Aorta (tissue), 5 donors: ENCODE results near the gene NAAA. TPM values are rescaled to one million over a fixed set of nuclear protein-coding genes. Genes with fewer than 3 reads are reported as not detected.

ENCODE experiments used
- ATAC-seq: fragments of 200-7000 bp; cut with Tn5 transposase; one replicate; pipeline ENCODE4 v1.9.1; 2022; ENCODE audit warnings: moderate library complexity; ENCODE audit not compliant: low FRiP score
- DNase-seq, 2 donors: peaks; one replicate each; pipeline ENCODE4 v3.0.0-alpha.2; 2020
- H3K27ac ChIP-seq, 2 donors: one replicate each; pipeline ENCODE4 v1.5.1; 2013; ENCODE audit warnings: low read length in 2 of 2, mild to moderate bottlenecking in 2 of 2, moderate library complexity in 2 of 2, control low read depth in 1 of 2, inconsistent platforms in 1 of 2, low read depth in 1 of 2
- H3K27me3 ChIP-seq, 2 donors: one replicate each; pipeline ENCODE4 v1.6.1; 2013; ENCODE audit warnings: control low read depth in 1 of 2, low read length in 1 of 2, mild to moderate bottlenecking in 1 of 2, moderate library complexity in 1 of 2; ENCODE audit not compliant: insufficient read depth in 2 of 2, control insufficient read depth in 1 of 2
- H3K36me3 ChIP-seq, 2 donors: one replicate each; pipeline ENCODE4 v1.6.1; 2013; ENCODE audit warnings: control low read depth in 1 of 2, low read length in 1 of 2, mild to moderate bottlenecking in 1 of 2; ENCODE audit not compliant: insufficient read depth in 2 of 2, control insufficient read depth in 1 of 2
- H3K4me1 ChIP-seq, 2 donors: one replicate each; pipeline ENCODE4 v1.6.1; 2013; ENCODE audit warnings: low read length in 2 of 2, control low read depth in 1 of 2, mild to moderate bottlenecking in 1 of 2, moderate library complexity in 1 of 2; ENCODE audit not compliant: insufficient read depth in 2 of 2, control insufficient read depth in 1 of 2
- H3K4me3 ChIP-seq, 2 donors: one replicate each; pipeline ENCODE4 v1.5.1; 2013; ENCODE audit warnings: low read length in 2 of 2, control low read depth in 1 of 2, mild to moderate bottlenecking in 1 of 2
- H3K9me3 ChIP-seq: one replicate; pipeline ENCODE4 v1.6.1; 2013; ENCODE audit warnings: mild to moderate bottlenecking, low read length; ENCODE audit not compliant: control insufficient read depth
- WGBS, 2 donors: extraction: QIAGEN DNeasy Blood & Tissue Kit; methylation state at CpG; one replicate each; pipeline ENCODE4 v1.1.7; 2013; 5-methylcytosine and 5-hydroxymethylcytosine counted together
- intact Hi-C, 2 donors: fragments of 100-400 bp; cut with DNase I; formaldehyde crosslinking; loops; one replicate each; pipeline versions ENCODE4 v1.14.2 to v1.15.0; 2022
- long read RNA-seq, 2 donors: library from polyadenylated mRNA; unstranded; transcript quantifications; one replicate each; pipeline ENCODE4 v2.0.0, GENCODE V29; 2020 to 2021
- polyA plus RNA-seq, 2 donors: library from polyadenylated mRNA; stranded (reverse); fragments of 200-250 nt; gene quantifications; one replicate each; pipeline ENCODE4 v1.2.3, GENCODE V29; 2013
- total RNA-seq, 2 donors: library from RNA; stranded (reverse); fragmentation: NEBNext Ultra II Directional; extraction: Animal tissue kit (Norgen Biotek cat#: 25700); gene quantifications; one replicate each; pipeline ENCODE4 v1.2.1, GENCODE V29; 2021
- donor health status: healthy with polysubstance abuse.
- donor health status: Bipolar disorder and iron deficiency.
- donor health status: DM: no; HTN: no; CAD: no.
- donor health status: DM: no; HTN: no; CAD: no.
- donor health status: DM: yes; HTN: yes; CAD: no.

NAAA gene
- total RNA-seq = 10 to 100 TPM; 24.9 to 41.4 TPM
- 10 to 100 TPM; 24.8 to 28.2 TPM for polyA plus RNA-seq
- long read RNA-seq, donor 1, transcript NAAA-206 (9 exons, 1,300 nt) = minor isoform, 24 of 171 reads
- long read RNA-seq, donor 1, transcript NAAA-204 (3 exons, 1,750 nt) = minor isoform, 8 of 171 reads
- long read RNA-seq, donor 1, transcript NAAA-201 (11 exons, 1,900 nt) = major isoform, 50 of 171 reads
- long read RNA-seq, donor 1, partial matches to known transcripts = 9 of 171 reads
- long read RNA-seq, donor 1, other reads (novel, unspliced or antisense) = 77 of 171 reads
- long read RNA-seq, donor 2, transcript NAAA-206 (9 exons, 1,300 nt) = minor isoform, 5 of 40 reads
- long read RNA-seq, donor 2, transcript NAAA-201 (11 exons, 1,900 nt) = major isoform, 8 of 40 reads
- long read RNA-seq, donor 2, partial matches to known transcripts = 7 of 40 reads
- long read RNA-seq, donor 2, other reads (novel, unspliced or antisense) = 20 of 40 reads

DNA sequence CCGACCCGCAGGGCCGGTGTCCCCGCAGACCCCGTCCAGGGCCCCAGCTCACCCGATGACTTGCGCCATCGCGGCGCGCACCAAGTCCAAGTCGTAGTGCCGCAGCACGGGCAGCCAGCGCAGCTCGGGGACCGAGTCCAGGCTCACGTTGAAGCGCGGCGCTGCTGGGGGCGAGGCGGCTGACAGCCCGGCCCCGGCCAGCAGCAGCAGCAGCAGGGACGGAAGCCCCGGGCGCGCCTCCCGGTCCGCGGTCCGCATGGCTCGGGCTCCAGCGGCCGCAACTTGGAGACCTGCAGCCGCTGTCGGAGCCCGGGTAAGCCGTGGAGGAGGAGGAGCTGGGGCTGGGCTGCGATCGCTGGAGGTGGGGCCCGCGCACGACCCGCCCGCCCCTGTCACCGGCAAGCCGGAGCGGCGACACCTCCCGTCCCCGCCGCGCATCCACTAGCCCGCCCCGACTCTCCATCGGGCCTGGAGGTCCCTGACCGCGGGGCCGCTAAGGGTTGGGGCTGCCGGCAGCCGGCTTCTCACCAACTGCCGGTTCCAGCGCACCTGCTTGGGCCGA, at the start of gene NAAA:
TSS of gene NAAA (minus strand) at position 322 of the 562 bp plus-strand sequence. CDS start at position 258, 64 bp downstream.
- Histone ChIP-seq H3K4me3 (peak within 1 kb of the TSS; percentile 55), H3K36me3 (no peaks in the 10 kb centered on the region), H3K27ac (peak within 1 kb of the TSS in 1 of 2 donors; percentile 41), H3K4me1 (no peaks in the 10 kb centered on the region), H3K27me3 (no peaks in the 10 kb centered on the region), H3K9me3 (no peaks in the 10 kb centered on the region)
- 0 to 1% methylated on average over 66 of the region's 66 CpGs for WGBS, 2 donors
- DNase-seq (peak; percentile 90 to 93), ATAC-seq (peak; percentile 92)
- intact Hi-C loops = loop anchor here in 1 of 2 donors (10.0 kb wide), 1 partner anchor 46 kb away; no protein-coding TSS in a partner anchor

GRCh38 chr4:75989846-75990528, 49.2 kb upstream of the NAAA start:
- intact Hi-C loops = loop anchor here in 1 of 2 donors (10.0 kb wide), 1 partner anchor 155 kb away; the partner anchor contains the start of gene NUP54
- H3K27me3 ChIP-seq = no peaks in the 10 kb centered on the region
- peak overlapping the region; percentile 93 to 95 for H3K4me3 ChIP-seq
- ATAC-seq = no peak
- no peaks in the 10 kb centered on the region for H3K9me3 ChIP-seq
- 1% methylated on average over 20 of the region's 20 CpGs for WGBS, 2 donors
- peaks cover 0 to 5% of the 10 kb centered on the region in 2 donors for H3K4me1 ChIP-seq
- H3K27ac ChIP-seq = no peak overlapping the region
- H3K36me3 ChIP-seq = no peaks in the 10 kb centered on the region
- no peak for DNase-seq

DNA sequence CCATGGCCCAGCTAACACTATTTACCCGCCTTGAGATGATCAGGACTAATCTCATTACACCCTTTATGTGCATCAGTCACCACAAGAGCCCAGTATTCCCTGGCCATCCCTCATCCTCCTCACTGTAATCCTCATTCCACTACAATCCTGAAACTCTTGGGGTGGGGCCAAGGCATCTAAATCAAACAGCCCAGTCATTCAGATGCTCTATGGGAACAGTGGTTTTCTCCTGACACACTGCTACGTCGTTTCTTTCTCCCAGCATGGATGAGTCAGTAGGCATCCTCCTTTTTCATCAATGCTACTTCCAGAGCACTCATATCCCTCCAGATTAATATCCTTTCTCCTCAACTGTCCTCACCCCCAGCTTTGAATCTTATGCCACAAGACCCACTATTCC, 44.3 kb upstream of the NAAA start:
- H3K36me3 ChIP-seq = peaks cover 0 to 3% of the 10 kb centered on the region in 2 donors
- peaks cover 0 to 5% of the 10 kb centered on the region in 2 donors for H3K4me1 ChIP-seq
- no peaks in the 10 kb centered on the region for H3K27me3 ChIP-seq
- intact Hi-C loops = no loop called here
- no peaks in the 10 kb centered on the region for H3K9me3 ChIP-seq
- DNase-seq (no peak), ATAC-seq (no peak)
- no peak overlapping the region for H3K4me3 ChIP-seq
- no peak overlapping the region for H3K27ac ChIP-seq
- WGBS, 2 donors = 77 to 85% methylated on average over 3 of the region's 3 CpGs

GRCh38 chr4:75980576-75980975, 39.8 kb upstream of the NAAA start:
- Histone ChIP-seq H3K27me3 (no peaks in the 10 kb centered on the region), H3K9me3 (no peaks in the 10 kb centered on the region), H3K36me3 (peaks cover 3 to 5% of the 10 kb centered on the region in 2 donors), H3K27ac (no peak overlapping the region), H3K4me1 (no peaks in the 10 kb centered on the region), H3K4me3 (no peak overlapping the region)
- intact Hi-C loops = no loop called here
- DNase-seq (no peak), ATAC-seq (no peak)
- 86 to 89% methylated on average over 4 of the region's 4 CpGs for WGBS, 2 donors

GRCh38 chr4:75976177-75976576, 35.4 kb upstream of the NAAA start:
- 95 to 100% methylated on average over 2 of the region's 2 CpGs for WGBS, 2 donors
- Histone ChIP-seq H3K9me3 (no peaks in the 10 kb centered on the region), H3K27ac (no peak overlapping the region), H3K4me3 (no peak overlapping the region), H3K27me3 (no peaks in the 10 kb centered on the region), H3K4me1 (no peaks in the 10 kb centered on the region), H3K36me3 (peaks cover 3 to 7% of the 10 kb centered on the region in 2 donors)
- DNase-seq (no peak), ATAC-seq (no peak)
- intact Hi-C loops = no loop called here

- no peak for DNase-seq
- no peak for ATAC-seq
- Histone ChIP-seq H3K4me1 (no peaks in the 10 kb centered on the region), H3K9me3 (no peaks in the 10 kb centered on the region), H3K36me3 (peaks cover 4 to 7% of the 10 kb centered on the region in 2 donors), H3K27ac (no peak overlapping the region), H3K27me3 (no peaks in the 10 kb centered on the region), H3K4me3 (no peak overlapping the region)
- intact Hi-C loops = no loop called here
Observed at GRCh38 chr4:75973766-75974165, 33.0 kb upstream of the NAAA start.

DNA sequence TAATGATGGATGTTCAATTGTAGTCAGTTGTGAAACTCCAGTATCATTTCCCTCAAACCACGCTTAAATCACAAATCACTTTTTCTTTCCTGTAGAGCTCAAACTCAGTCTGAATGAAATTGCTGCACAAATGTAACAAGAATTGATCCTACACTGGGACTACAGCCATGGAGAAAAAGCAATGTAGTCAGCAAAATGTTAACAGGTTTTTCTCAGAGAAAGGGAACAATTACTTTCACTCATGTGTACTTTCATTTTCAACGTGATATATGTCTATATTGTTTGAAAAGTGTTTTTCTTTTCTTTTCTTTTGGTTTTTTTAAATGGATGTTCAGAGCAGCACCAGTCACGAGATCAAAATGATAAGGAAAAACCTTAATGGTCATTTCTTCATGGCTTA, 27.3 kb upstream of the NAAA start:
- Histone ChIP-seq H3K27me3 (no peaks in the 10 kb centered on the region), H3K4me1 (no peaks in the 10 kb centered on the region), H3K9me3 (no peaks in the 10 kb centered on the region), H3K36me3 (peaks cover 7 to 17% of the 10 kb centered on the region in 2 donors), H3K27ac (no peak overlapping the region), H3K4me3 (no peak overlapping the region)
- intact Hi-C loops = no loop called here
- 85 to 93% methylated on average over 3 of the region's 3 CpGs for WGBS, 2 donors
- DNase-seq (no peak), ATAC-seq (no peak)

GRCh38 chr4:75963558-75963957, 22.7 kb upstream of the NAAA start:
- ATAC-seq = no peak
- H3K27me3 ChIP-seq = no peaks in the 10 kb centered on the region
- WGBS, 2 donors = 46 to 48% methylated on average over 2 of the region's 2 CpGs
- H3K27ac ChIP-seq = no peak overlapping the region
- no peak overlapping the region for H3K4me3 ChIP-seq
- no peaks in the 10 kb centered on the region for H3K4me1 ChIP-seq
- H3K9me3 ChIP-seq = no peaks in the 10 kb centered on the region
- peaks cover 7 to 14% of the 10 kb centered on the region in 2 donors for H3K36me3 ChIP-seq
- intact Hi-C loops = no loop called here
- DNase-seq = no peak
